NCI-H345 treated with DMSO at 0.1 percent for 48 hours (cell line): ENCODE results near the gene SIX5.
"Not testable (repeated sequence)": the region's sequence is repeated elsewhere in the genome, so short reads cannot be mapped to it uniquely, and the experiment has no call there.

Source experiments
- DNase-seq: peaks from one replicate; lab custom pipeline; 2025; ENCODE audit not compliant: unreplicated experiment; lab: John Stamatoyannopoulos, UW

Gene SIX5

GRCh38 chr19:45768984-45769782 is at the start of gene SIX5:
SIX5 (minus strand) TSS chr19:45769252; CDS start chr19:45768844, 408 bp downstream.
- DNase-seq = peak; percentile 80

DNA sequence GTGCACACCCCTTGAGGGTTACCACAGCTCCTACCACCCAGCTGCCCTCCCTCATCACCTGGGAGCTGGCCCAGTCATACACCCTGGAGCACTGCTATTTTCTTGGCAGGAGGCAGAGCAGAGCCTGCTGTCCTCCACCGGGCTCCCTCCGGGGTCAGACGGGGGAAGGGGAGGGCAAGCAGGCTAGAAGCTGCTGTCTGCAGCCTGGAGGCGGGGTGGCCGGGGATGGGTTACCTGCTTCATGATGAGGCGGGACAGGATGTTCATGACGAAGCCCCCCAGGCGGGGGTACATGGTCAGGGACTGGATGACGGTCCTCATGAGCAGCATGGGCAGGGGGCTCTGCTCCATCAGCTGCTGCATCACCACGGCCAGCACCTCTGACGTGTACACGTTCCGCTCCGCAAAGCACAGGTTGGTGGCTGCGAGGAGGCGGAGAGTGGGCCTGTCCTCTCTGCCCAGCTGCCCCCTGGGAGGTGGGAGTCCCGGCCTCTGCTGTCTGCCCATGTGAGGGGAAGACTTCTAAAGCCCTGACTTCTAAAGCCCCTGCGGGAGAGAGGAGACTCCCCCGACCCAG is 48.8 kb upstream of the SIX5 start:
- DNase-seq = no peak

DNA sequence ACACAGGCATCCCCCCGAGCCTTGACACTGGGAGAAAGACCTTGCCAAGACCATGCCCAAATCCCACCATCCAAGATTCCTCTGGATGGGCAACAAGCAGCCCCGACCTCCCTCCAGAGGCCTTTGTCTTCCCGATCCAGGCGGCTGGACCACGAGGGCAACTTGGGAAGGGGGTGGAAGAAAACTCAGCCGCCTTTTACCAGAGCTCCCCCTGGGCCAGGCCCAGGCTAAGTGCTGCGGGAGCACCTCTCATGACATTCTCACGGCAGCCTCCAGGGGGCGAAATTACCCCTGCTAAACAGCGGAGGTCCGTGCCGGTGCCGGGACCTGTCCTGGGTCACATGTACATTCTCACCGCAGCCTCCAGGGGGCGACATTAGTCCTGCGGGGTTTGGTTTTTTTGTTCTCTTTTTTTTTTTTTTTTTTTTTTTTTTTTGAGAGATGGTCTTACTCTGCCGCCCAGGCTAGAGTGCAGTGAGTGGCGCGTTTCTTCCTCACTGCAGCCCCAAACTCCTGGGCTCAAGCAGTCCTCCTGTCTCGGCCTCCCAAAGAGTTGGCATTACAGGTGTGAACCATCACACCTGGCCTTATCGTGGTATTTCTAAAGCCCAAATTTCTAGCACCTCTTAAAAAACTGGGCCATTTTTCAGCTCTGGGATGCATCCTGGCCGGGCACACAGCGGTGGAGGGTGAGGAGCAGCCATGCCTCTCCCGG is 48.1 kb upstream of the SIX5 start:
- peak; percentile 54 for DNase-seq

GRCh38 chr19:45816236-45817009 is 47.4 kb upstream of the SIX5 start:
- no peak for DNase-seq

DNA sequence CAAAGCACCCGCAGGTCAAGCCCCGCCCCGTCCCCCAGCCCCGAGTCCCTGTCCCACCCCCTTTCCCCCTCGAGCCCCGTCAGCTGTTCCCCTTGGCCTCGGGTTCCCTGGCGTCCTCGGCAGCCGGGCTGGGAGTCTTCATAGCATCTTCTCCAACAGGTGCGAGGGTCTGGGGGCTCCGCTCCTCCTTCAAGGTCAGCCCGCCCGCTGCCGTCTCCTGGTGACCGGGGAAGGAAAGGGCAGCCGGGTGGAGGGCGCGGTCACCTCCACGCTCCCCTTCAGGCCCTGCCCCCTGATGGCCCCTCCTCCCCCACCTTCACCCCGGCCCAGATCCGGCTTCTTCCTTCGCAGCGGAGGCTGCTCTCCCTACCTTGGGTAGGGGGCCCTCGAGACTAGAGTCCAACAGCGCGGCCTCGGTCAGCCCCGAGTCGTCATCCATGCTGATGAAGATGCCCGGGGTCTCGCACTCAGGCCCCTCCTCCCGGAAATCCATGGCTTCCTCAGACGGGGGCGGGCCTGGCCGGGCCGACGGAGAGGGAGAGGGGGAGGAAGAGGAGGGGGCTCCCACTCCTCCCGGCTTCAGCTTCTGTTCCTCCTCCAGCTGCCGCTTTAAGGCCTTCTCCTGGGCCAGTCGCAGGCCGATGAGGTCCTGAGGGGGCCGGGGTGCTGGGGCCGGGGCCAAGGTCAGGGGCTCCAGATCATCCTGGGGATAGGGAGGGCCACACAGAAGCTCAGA is 46.6 kb upstream of the SIX5 start:
- DNase-seq = no peak

GRCh38 chr19:45814851-45815480 is 45.9 kb upstream of the SIX5 start, which contains the start of gene RSPH6A:
RSPH6A (minus strand) TSS chr19:45815308; CDS start chr19:45815176, 132 bp downstream.
- no peak for DNase-seq

- no peak for DNase-seq
These were observed 45.2 kb upstream of the SIX5 start for GRCh38 chr19:45814166-45814780.

DNA sequence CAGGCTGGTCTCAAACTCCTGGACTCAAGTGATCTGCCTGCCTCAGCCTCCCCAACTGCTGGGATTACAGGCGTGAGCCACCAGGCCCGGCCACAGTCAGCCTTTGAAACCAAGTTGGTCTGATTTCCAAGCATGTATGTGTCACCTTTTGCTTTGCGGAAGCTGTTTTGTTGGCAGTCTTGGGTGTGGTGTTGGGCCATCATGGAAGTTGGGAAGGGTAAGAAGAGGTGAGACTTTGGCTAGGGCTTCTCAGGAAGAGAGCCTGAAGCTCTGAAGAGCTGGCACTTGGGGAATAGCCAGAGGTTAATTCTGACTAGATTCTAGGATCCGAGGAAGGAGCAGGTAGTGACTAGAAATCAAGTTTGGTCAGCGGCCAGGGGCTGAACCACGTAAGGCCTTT is 43.2 kb upstream of the SIX5 start:
- no peak for DNase-seq

DNA sequence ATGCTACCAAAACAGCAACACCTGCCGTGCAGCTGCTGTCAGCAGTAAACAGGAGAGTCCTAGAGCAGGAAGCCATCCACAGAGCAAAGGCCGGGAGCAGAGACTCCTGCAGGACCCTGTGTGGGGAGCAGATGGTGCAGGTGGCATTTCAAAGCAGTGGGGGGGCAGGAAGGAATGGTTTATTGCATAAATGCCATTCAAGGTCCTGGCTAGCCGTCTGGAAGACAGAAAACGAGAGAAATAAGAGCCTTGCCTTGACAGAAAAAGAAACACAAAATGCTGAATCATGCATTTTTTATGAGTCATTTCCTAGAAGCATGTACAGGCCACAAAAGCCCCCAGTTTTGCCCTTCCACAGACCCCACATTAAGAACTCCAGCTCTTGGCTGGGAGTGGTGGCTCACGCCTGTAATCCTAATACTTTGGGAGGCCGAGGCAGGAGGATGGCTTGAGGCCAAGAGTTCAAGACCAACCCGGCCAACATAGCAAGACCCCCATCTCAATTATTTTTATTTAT is 40.6 kb upstream of the SIX5 start:
- DNase-seq = peak; percentile 14

DNA sequence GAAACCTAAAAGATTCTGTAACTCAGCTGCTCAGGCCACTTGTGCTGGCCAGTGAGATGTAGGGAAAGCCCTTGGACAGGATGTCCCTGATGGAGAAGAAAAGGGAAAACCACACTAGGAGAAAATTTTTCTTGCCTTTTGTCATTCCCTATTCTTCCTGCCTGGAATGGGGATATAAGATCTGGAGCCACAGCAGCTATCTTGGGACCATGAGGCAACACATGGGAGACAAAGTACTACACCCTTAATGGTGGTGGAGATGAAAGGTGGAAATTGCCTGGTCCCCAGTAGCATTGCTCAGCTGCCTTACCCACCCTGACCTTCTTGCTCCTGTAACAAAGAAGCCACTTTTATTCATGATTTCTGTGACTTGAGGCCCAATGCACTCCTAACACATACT is 36.7 kb upstream of the SIX5 start:
- no peak for DNase-seq

GRCh38 chr19:45804959-45805230 is 35.8 kb upstream of the SIX5 start:
- no peak for DNase-seq

- no peak for DNase-seq
These were observed 35.3 kb upstream of the SIX5 start for GRCh38 chr19:45804140-45804958.

GRCh38 chr19:45801603-45802175 is 32.6 kb upstream of the SIX5 start:
- no peak for DNase-seq

DNA sequence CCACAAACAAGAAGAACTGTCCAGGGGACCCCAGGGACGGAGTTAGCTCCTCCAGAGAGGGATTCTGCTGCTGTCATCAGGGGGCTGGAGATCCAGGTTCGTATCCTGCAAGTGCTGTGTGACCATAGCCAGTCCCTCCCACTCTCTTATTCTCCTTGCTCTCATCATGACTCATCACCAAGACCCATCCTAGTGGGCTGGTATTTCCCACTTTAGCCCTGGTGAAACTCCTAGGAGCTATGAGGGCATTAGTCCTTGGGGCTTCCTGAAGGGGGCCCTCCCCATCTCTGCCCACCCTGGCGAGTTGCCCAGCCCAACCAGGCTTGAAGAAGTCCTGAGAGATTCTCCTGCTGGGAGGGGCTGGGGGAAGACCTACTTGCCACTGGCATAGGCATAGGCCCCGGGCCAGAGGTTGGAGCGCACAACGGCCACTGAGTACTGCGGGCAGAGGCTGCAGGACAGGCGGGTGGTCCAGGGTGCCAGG is 31.1 kb upstream of the SIX5 start:
- DNase-seq = no peak

GRCh38 chr19:45799541-45799940 is 30.5 kb upstream of the SIX5 start:
- DNase-seq = not testable (repeated sequence)

GRCh38 chr19:45798995-45799517 is 30.0 kb upstream of the SIX5 start:
- peak; percentile 42 for DNase-seq

DNA sequence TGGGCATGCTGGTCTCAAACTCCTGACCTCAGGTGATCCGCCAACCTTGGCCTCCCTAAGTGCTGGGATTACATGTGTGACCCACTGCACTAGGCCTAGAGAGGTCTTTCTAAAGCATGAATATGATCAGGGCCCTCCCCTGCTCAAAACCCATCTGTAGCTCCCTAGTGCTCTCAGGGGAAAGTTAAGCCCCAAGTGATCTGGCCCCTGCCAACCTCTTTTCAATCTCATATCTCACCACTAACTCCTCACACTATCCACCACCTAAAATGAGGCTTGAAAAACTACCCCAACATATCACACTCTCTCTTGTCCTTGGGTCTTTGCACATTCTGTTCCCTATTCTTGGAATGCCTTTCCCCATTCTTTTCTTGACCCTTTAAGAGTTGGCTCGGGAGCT is 25.6 kb upstream of the SIX5 start:
- DNase-seq = no peak

GRCh38 chr19:45793876-45794275 is 24.8 kb upstream of the SIX5 start:
- no peak for DNase-seq
